GM18868 (cell line): ENCODE data around the gene STAT3.

Experiments used
- ATAC-seq: cut with Tn5 transposase; IDR thresholded peaks from one replicate; pipeline ENCODE4 v1.9.1; 2021; ENCODE audit warnings: mild to moderate bottlenecking, moderate library complexity; ENCODE audit not compliant: unreplicated experiment

The STAT3 gene

DNA sequence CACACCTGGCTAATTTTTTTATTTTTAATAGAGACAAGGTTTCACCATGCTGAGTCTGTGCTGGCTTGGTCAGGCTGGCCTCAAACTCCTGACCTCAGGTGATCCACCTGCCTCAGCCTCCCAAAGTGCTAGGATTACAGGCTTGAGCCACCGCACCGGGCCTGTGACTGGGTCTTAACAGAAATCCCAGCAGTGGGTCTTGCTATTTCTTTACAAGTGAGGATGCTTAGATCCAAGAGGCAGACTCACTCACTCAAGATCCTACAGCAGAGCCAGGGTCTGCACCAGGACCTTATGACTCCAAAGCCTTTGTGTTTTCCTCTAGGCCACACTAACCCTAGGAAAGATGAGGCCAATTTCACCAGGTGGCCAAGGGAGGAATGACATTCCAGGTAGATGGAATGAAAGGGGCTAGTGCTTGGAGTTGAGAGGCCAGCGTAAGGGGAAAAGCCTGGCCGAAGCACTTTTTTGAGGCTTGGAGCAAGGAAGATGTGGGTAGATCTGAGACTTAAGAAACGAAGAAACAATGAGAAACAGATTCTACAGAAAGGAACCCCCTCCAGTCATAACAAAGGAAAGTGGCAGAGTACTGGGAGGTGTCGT lies 105.7 kb downstream of the STAT3 start:
- no peak for ATAC-seq

DNA sequence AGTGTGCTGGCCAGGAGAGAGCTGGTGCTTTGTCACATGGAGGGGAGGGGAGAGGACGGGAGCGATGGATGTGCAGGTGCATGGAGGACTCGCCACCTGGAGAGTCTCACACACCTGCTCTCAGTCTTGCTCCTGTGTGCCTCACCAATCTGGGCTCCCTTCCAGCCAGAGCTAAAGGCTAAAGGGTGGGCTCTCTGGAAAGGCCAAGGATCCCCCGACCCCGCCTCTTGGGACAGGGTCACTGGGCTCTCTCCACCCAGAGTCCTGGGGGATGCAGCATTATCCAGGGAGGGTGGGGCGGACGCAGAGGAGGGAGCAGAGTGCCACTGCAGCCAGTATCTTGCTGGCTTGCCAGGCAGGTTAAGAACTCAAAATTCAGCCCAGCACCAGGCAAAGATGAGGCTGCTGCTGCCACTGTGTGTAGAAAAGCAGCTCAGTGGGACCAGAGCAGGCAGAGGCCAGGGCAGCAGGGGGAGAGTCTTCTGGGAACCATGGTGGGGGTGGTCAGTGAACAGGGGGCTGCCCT lies 106.6 kb downstream of the STAT3 start:
- no peak for ATAC-seq

DNA sequence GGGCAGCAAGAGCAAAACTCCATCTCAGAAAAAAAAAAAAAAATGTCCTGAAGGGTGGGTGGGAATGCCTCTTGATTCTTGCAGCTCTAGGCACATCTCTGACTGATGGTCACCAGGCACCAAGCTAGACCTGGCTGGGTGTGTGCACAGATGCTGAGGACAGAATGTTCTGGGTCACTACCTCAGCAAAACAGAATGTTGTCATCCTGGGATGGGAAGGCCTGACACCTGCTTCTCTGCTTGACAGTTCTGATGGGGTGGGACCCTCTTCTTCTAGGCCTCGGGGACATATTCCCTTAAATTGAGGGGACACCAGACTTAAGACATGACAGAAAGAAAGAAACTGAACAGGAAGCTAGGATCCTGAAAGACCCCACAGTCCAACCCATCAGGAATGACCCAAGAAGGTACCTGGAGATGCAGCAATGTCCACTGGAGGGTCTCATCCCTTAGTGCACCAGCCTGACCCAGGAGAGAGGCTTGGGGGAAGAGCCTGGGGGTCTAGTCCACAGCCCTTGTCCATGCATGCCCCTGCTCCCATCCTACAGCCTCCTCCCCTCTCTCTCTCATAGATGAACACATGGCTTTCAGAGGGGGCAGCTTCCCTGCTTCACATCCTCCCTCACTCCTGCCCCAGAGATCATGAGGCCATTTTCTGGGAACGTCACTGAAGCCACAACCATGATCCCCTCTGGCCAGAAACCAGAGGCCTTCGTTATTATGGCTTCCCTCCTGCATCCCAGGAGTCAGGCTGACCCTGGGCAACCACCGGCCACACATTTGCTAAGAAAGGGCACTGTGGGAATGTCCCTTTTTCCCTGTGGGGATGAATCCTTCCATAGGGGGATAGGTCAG lies 108.2 kb downstream of the STAT3 start:
- ATAC-seq: no peak

DNA sequence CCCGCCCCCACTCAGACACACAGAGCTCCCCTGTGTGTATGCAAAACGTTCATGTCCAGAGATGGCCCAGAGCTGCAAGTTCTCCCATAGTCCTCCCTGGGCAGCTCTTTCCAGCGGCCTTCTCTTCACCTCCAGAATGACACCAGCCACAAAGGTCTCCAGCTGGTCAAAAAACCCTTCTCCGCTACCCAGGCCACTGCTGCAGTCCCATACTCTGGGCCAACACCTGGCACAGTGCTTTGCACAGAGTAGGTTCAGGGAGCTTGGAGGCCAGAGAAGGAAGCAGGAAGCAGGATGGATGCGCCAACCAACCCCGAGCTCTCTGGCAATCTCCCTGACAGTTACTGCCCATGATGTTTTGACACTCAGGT lies 110.9 kb downstream of the STAT3 start:
- no peak for ATAC-seq

DNA sequence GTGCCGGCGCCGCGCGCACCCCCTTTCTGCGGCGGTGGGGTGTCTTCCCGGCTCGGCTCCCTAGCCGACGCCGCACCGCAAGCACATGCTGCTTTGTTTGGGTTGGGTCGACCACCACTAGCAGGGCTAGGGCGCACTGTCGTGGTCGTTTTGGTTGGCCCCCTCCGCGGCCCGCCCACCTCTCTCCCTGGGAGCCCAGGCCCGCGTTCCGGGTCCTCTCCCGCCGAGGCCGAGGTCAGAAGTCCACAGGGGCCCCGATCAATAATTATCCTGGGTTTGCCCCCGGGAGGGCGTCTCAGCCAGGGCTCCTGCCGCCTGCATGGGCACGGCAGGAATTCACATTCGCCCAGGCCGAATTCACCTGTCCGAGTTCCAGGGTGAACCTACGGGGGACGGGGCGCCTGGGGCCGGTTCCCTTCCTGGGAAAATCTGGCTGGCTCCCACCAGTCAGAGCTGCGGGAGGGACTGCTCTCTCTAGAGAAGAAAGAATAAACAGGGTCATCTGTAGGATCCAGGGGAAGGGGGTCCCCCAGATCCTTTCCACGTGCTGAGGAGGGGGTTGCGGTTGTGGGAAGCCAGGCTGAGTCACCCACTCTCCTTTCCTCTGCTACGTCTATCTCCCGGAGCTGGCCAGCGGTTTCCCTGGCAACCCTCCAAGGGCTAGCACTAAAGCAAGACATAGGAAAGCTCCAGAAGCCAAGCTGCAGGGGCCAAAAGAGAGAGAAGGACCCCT lies 111.5 kb downstream of the STAT3 start:
- no peak for ATAC-seq

DNA sequence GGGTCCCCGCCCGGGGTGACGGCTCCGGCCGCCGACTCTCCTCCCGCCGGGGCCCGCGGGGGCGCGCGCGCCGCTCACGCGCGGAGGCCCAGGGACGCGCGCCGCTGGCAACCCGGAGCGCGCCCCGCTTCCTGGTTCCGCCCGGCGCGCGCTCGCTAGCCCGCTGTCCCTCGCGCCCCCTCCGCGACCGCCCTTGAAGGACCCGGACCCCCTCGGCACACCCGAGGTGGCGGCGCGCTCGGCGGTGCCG lies 112.0 kb downstream of the STAT3 start, which contains the start of gene STAT5B:
Gene STAT5B, minus strand, starts transcription at position 33 of the 250 bp plus-strand sequence. CDS start 44,264 bp downstream, outside the sequence.
- ATAC-seq: peak; percentile 71

DNA sequence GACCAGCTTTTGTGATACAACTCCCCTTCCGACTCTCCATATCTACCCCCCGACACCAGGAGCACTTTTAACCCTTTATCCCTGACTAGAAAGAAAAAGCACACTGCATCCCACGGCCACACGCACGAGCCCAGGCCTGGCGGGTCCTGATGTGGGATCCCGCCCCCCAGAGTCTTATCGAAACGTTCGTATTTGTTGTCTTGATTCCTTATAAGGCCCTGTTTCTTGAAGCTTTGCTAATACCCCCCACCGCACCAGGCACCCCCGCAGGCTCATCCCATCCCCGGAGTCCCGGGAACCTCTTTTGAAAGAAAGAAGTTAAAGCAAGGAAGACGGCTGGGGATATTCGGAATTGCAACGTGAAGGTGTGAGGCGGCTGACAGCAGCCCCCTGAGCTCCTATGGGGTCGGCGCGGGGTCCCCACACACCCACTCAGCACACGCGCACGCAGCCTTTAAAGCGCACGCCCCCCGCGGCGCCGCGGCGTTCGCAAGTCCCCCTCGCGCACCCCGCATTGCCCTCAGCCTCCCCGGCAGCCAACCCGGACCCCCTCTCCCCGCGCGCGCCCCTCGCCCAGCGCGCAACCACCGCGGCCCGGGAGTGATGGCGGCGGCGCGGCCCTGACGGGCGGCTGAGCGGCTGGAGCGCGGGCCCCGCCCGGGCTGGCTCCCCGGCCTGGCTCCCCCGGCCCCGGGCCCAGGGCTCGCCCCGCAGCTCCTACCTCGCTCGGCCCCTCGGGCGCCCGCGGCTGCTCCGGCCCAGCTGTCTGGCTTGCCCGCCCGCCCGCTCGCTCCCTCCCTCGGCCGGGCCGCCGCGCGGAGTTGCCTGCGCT lies 112.5 kb downstream of the STAT3 start:
- ATAC-seq: peak; percentile 40

DNA sequence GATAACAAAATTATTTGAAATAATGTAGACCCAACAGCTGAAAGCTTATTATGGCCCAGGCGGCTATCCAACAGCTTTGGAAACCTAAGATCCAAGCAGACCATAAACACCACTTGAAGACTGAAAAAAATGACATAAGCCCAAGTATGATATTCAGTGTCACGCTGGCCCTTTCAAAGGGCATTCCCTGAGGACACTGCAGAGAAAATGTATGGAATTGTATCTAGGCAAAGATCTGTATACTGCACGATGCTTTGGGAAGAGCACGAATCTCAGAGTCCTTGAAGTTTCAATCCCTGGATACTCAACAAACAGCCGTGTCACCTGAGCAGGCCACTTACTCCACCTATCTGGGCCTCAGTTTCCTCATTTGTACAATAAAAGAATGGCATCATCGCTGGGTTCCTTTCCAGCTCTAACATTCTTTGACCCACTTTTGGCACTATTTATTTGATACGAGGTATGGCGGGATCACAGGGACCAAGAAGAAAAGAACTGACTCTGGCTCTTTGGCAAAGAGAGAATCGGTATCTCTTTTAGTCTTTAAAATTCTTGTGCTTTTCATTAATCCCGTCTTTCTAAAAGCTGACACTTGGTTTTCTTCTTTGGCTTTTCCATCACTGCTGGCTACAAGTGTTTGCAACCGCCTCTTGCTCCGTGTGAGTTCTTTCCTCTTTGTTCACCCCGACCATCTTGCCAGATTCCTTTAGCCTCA lies 113.3 kb downstream of the STAT3 start:
- ATAC-seq: no peak

DNA sequence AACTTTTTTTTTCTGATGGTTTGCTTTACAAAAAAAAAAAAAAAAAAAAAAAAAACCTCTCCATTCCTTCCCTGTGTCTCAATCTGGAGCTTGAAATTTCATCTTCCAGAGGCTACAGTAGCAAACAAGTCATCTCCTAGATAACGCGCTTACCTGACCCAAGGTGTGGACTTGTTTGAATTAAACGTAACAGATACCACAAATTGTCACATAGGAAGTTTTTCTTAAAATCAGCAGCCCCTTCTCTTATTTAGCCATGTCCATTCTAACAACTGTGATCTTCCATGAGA lies 114.0 kb downstream of the STAT3 start:
- no peak for ATAC-seq

DNA sequence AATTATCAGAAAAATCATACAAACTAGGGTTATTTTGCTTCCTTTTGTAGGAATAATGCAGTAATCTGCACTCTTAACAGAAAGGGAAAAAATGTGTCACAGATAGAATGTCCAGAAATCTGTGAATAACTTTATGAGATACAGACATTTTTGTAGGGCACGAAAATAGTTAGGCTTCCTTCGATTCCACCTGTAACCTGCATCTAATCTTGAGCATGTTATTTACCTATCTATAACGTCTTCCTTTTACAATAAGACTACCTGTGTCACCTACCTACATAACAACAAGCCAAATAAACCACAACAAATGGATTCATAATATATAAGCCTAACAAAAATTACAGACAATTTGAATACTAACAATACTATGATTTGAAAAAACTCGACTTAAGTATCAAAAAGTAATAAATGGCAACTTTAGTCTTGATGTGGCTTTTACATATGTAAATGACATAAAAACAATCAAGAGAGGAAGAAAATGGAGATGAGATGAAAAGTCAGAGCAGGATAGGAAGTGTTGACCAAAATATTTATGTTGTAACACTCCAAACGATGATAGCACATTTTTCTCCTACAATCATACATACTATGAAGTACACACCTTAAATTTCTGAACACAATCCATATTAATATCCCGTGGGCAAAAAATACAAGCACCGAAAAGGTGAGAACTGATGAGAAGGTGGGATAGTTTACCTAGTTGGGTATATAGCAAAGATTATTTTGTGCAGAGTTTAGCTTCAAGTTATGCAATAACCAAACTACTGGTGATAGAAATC lies 114.6 kb downstream of the STAT3 start:
- no peak for ATAC-seq

DNA sequence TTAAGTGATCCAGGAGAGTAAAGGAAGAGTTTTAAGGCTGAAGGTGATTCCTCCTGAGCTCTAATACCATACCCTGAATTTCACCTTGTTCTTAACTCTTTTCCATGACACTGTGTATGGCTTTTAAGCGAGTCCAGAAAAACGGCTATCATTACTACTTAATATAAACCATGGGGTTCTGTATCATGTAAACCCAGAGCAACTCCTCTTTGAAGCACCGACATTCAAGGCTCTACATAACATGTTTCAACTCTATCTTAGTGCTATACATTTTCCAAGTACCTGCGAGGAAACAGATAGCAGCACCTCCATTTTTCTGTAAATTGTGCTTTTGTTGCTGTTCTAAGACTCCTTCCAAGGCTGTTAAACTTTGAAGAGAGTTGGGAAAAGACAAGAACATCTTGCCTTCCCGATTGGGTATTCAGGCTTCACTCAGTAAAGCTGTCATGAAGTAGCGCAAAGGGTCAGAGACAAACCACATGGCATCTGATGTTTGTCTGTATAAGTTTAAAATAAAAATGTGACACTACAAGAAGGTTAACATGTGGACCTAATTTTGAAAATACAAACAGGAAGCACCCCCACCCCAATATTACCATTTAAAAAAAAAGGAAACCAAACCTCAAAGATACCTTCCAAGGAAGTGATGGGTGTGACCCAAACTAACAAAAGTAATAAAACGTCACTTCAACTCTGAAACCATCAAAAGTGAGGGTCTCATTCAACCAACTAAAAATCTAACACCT lies 115.9 kb downstream of the STAT3 start:
- ATAC-seq: no peak

DNA sequence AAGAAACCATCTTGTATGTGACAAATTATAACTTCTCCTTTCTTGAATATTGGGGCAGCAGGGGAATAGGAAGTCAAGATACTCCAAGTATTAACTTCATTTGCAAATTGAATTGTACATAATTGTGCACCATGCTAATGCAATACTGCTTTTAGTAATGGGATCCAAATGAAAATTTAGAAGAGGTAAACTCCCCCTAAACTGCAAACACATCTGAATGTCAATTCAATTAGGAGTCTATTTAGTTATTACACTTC lies 116.5 kb downstream of the STAT3 start:
- no peak for ATAC-seq

DNA sequence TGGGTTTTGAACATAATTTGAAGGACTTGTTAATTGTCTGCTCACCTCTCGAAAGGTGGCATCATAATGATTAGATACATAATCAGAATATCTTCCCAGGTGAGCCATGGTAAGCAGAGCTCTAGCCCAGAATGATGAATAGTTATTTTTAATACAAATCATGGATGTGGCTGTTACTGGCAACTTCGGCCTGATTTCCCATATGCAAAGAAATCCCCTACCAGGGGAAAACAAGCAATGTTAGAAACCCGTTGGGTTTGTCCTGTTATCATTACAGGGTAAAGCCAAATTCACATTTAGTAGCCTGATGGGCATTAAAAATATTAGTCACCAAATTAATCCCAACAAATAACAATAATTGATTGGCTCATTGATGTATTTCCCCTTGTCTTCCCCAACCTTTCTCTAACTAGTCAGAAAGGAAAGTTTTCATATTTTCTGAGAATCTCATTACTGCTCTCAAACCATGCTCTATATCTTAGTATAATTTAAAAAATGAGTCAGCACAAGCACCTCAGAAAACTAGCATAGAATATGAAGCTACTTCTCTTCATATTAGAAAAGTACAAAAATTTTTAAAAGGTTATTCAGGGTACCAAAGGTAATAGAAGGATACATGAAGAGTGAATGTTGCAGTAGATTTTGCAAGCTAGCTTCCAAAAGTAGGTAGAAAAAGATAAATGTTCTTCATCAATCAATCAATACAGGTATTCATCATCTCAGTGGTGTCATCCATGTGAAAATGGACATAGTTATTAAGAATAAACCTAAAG lies 117.0 kb downstream of the STAT3 start:
- no peak for ATAC-seq

DNA sequence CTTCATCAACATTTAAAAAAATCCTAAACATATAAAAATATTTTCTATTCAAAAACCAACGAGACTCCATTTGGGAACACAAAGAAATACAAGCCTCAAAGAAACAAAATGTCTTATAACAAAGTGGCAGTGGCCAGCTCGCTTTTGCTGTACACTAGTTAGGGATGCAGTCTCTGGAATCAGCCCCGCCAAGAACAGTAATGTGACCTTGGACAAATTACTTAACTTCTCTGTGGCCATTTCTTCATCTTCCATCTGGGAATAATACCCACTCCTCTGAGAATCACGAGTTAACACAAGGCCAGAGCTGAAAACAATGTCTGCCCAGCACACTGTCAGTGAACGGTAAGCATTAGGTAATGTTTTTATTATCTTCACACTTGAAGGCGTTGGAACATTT lies 117.6 kb downstream of the STAT3 start:
- ATAC-seq: no peak

DNA sequence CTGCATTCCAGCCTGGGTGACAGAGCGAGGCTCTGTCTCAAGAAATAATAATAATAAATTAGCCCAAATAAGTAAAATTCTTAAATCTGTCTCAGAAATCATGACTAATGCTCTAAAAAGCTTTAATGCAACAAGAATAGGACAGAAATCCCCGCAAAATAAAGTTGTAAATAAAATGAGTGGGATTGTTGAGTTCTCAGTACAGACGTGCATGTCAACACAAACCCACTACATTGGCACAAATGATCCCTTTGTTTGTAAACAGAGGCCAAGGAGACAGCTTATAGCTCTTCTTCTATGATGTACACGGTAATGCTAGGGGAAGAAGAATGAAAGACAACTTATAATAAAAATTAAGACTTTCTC lies 118.1 kb downstream of the STAT3 start:
- no peak for ATAC-seq

DNA sequence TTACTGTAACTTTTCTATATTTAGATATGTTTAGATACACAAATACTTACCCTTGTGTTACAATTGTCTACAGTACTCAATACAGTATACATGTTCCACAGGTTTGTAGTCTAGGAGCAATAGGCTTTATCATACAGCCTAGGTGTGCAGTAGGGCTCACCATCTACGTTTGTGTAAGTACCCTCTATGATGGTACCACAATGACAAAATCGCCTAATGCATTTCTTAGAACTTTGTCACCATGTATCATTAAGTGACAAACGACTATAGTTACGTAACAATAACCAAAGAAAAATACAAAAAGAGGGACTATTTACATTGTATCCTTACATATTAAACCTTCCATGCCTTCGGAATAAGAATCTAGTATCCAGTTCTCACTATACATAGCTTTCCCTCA lies 120.0 kb downstream of the STAT3 start:
- no peak for ATAC-seq

DNA sequence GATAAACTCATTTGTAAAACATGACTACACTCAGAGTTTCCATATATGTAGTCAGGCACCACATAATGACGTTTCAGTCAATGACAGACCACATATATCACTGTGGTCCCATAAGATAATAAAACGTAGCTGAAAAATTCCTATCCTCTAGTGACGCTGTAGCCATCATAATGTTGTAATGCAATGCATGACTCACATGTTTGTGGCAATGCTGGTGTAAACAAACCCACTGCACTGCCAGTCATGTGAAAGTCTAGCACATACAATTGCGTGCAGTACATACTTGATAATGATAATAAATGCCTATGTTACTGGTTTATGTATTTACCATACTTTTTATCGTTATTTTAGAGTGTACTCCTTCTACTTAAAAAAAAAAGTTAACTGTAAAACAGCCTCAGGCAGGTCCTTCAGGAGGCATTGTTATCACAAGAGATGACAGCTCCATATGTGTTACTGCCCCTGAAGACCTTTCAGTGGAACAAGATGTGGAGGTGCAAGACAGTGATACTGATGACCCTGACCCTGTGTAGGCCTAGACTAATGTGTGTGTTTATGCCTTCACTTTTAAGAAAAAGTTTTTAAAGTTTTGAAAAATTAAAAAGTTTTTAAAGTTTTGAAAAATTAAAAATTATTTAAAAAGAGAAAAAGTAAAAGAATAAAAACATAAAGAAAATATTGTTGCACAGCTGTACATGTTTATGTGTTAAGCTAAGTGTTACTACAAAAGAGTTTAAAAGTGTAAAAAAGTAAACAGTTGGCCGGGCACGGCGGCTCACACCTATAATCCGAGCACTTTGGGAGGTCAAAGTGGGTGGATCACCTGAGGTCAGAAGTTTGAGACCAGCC lies 121.1 kb downstream of the STAT3 start:
- no peak for ATAC-seq

DNA sequence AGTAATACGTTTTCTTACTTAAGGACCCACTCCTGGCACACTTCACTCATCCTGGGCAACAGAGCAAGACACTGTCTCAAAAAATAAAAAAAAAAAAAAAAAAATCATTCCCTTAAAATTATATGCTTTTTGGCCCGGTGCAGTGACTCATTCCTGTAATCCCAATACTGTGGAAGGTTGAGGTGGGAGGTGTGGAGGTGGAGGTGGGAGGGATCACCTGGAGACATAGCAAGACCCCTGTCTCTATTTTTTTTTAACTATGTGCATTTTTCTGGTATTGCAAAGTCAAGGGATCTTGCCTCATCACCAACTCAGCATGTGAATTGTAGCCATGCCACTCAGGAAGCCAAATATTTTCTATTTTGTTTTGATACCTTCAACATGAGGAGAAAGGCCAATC lies 121.8 kb downstream of the STAT3 start:
- ATAC-seq: no peak
